ENCODE results near the gene GNG2. TPM values are rescaled to one million over a fixed set of nuclear protein-coding genes. Genes with fewer than 3 reads are reported as not detected.

Gene GNG2
- total RNA-seq, 1 experiment from 2014 or later, result 5.9 TPM

GRCh38 chr14:52013984-52014600, 153.7 kb downstream of the GNG2 start:
- Histone ChIP-seq H3K27me3 (ENCODE audit: control insufficient read depth, insufficient read depth, low read length) (no peaks in the 10 kb centered on the region), H3K36me3 (replicated peaks; ENCODE audit: control insufficient read depth, insufficient read depth, low read length) (peaks cover 10% of the 10 kb centered on the region; the same call in 1 of the 2 replicates), H3K4me3 (ENCODE audit: insufficient read depth, low read depth, low read length) (no peak overlapping the region)
- peak; percentile 52 for DNase-seq

DNA sequence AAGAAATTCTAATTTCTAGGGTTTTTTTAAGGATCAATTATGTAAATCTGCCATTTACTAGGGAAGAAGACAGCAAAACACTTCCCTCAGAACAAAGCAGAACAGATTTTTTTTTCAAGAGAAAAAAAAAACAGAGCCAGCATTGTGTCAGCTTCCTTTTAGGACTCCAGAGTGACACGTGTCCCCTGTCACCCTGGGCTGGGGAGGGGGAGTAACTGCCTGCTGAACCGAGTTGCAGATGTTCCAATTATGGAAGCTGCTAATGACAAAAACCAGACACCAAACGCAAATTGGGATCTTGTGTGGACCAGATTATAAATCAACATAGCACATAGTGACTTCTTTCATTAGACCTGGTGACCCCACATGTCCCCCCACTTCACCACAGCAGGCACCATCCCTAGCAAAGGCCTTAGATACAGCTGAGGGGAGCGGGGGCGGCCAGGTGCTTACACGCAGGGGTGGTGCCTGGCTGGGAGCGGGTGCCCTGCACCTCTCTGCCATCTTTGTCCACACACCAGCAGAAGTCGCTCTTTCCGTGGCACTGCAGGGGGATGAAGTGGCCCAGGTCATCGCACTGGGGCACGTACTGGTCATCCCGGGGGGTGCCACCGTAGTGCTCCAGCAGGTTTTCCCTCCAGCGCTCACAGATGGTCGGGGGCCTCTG, 154.3 kb downstream of the GNG2 start:
- peaks cover 8% of the 10 kb centered on the region; the same call in 1 of the 2 replicates for H3K36me3 ChIP-seq (replicated peaks; ENCODE audit: control insufficient read depth, insufficient read depth, low read length)
- no peaks in the 10 kb centered on the region for H3K27me3 ChIP-seq (ENCODE audit: control insufficient read depth, insufficient read depth, low read length)
- DNase-seq, result no peak
- H3K4me3 ChIP-seq (ENCODE audit: insufficient read depth, low read depth, low read length), result no peak overlapping the region

- Histone ChIP-seq H3K36me3 (replicated peaks; ENCODE audit: control insufficient read depth, insufficient read depth, low read length) (peaks cover 4% of the 10 kb centered on the region; the same call in 1 of the 2 replicates), H3K27me3 (ENCODE audit: control insufficient read depth, insufficient read depth, low read length) (no peaks in the 10 kb centered on the region), H3K4me3 (ENCODE audit: insufficient read depth, low read depth, low read length) (no peak overlapping the region)
- DNase-seq, result peak; percentile 57
Observed at GRCh38 chr14:52015411-52016030, 155.1 kb downstream of the GNG2 start.

DNA sequence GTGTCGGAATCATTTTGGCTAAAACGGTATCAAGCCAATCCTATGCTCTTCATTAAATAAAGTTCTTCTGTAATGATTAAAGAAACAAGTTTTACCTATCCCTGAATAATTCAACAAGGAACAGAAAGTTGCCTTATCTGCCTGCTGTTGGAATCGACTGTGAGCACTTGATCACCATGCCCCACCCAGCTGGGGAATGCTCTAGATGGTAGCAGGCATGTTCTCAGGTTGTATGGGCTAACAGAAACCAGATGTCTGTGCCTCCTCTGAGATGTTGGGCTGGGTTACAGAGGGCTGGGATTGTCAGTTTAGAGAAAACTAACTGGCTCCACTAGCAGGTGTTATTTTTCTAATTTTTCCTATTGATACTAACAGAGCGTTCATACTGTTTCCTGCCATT, 157.8 kb downstream of the GNG2 start:
- H3K4me3 ChIP-seq (ENCODE audit: insufficient read depth, low read depth, low read length), result no peak overlapping the region

GRCh38 chr14:52018970-52019369, 158.6 kb downstream of the GNG2 start:
- no peak for DNase-seq
- H3K27me3 ChIP-seq (ENCODE audit: control insufficient read depth, insufficient read depth, low read length), result no peaks in the 10 kb centered on the region
- H3K36me3 ChIP-seq (replicated peaks; ENCODE audit: control insufficient read depth, insufficient read depth, low read length), result no peaks in the 10 kb centered on the region
- H3K4me3 ChIP-seq (ENCODE audit: insufficient read depth, low read depth, low read length), result no peak overlapping the region

More for the DNA sequence above, 157.8 kb downstream of the GNG2 start:
- no peaks in the 10 kb centered on the region for H3K36me3 ChIP-seq (replicated peaks; ENCODE audit: control insufficient read depth, insufficient read depth, low read length)
- DNase-seq, result no peak
- H3K27me3 ChIP-seq (ENCODE audit: control insufficient read depth, insufficient read depth, low read length), result no peaks in the 10 kb centered on the region

Other genes with a start within 250 kb of the GNG2 start
- 17.4 TPM in 2 replicates for gene FRMD6, start 208.7 kb upstream of the GNG2 start, total RNA-seq (2014; rRNA removed; shearing (Covaris generic))
- 321 and 401 TPM in 2 replicates for gene RTRAF, start 128.9 kb downstream of the GNG2 start, total RNA-seq (2014; rRNA removed; shearing (Covaris generic))
- 5.1 and 9.6 TPM in 2 replicates for gene NID2, start 208.4 kb downstream of the GNG2 start, total RNA-seq (2014; rRNA removed; shearing (Covaris generic))